Ovary (tissue), 9 donors: ENCODE results near the gene HSD17B11. TPM values are rescaled to one million over a fixed set of nuclear protein-coding genes. Genes with fewer than 3 reads are reported as not detected.

Experiments
- DNase-seq, 5 donors: peaks; one replicate each; pipeline ENCODE4 v3.0.0-alpha.2; 2019 to 2020
- H3K27ac ChIP-seq, 2 donors: fragments of 200-600 bp; one replicate each; pipeline versions ENCODE4 v1.5.1 to v1.8.0; 2019 to 2022
- H3K27me3 ChIP-seq: fragments of 200-600 bp; one replicate; pipeline ENCODE4 v1.8.0; 2022
- H3K36me3 ChIP-seq: fragments of 200-600 bp; sonication (generic); one replicate; pipeline ENCODE4 v1.5.1; 2019
- H3K4me1 ChIP-seq: one replicate; pipeline ENCODE4 v1.8.1; 2013; ENCODE audit warnings: mild to moderate bottlenecking, moderate library complexity; ENCODE audit not compliant: insufficient read depth
- H3K4me3 ChIP-seq: fragments of 200-600 bp; sonication (generic); one replicate; pipeline ENCODE4 v1.5.1; 2017
- H3K9me3 ChIP-seq, 2 donors: fragments of 200-600 bp in 1 of 2; sonication (generic) in 1 of 2; one replicate each; pipeline versions ENCODE4 v1.5.1 to v1.8.1; 2013 to 2019; ENCODE audit warnings: mild to moderate bottlenecking in 1 of 2, moderate library complexity in 1 of 2
- CTCF ChIP-seq, 3 donors: fragments of 450-650 bp in 2 of 3; fragments of 200-600 bp in 1 of 3; IDR thresholded peaks; one replicate each; pipeline versions ENCODE4 v1.5.1 to v1.8.0; 2016 to 2022; ENCODE audit warnings: antibody characterized with exemption in 3 of 3, mild to moderate bottlenecking in 1 of 3
- EP300 ChIP-seq: sonication (generic); formaldehyde crosslinking; IDR thresholded peaks from one replicate; pipeline ENCODE4 v1.6.1; 2017; ENCODE audit warnings: antibody characterized with exemption
- POLR2A ChIP-seq: fragments of 450-650 bp; IDR thresholded peaks from one replicate; pipeline ENCODE4 v1.6.1; 2017; ENCODE audit warnings: antibody characterized with exemption, mild to moderate bottlenecking, moderate library complexity
- WGBS, 3 donors: extraction: QIAGEN DNeasy Blood & Tissue Kit in 1 of 3; methylation state at CpG; one replicate each; pipeline versions ENCODE4 v1.1.5 to v1.1.7; 2013 to 2017; 5-methylcytosine and 5-hydroxymethylcytosine counted together
- intact Hi-C, 4 donors: fragments of 100-400 bp; cut with DNase I; formaldehyde crosslinking; loops; one replicate each; pipeline versions ENCODE4 v1.11.0 to v1.15.1; 2022 to 2023
- polyA plus RNA-seq, 2 donors: library from polyadenylated mRNA; stranded (reverse); fragments of 200-250 nt in 1 of 2; fragments of 350-450 nt in 1 of 2; fragmentation: Illumina TruSeq in 1 of 2; extraction: RNeasy Lipid Tissue Mini Kit (QIAGEN cat#74804) in 1 of 2; gene quantifications; one replicate each; pipeline ENCODE4 v1.2.3, GENCODE V29; 2013 to 2014
- total RNA-seq, 7 donors: library from RNA; depleted of rRNA in 2 of 7; stranded (reverse); fragments of >200 nt in 2 of 7; fragmentation: NEBNext Ultra II Directional in 3 of 7; extraction: Animal tissue kit (Norgen Biotek cat#: 25700) in 3 of 7; gene quantifications; one replicate each; pipeline versions ENCODE4 v1.1.0 to v1.2.4, GENCODE V29; 2016 to 2023
- donor health status: DM: no; HTN: no; CAD: no; lungs with moderate emphysema.
- donor health status: DM: no; HTN: no; CAD: no.
- donor health status: Bipolar disorder and iron deficiency.
- donor health status: DM: yes; HTN: yes; CAD: no.
- donor health status: DM: no; HTN: no; CAD: no.
- donor health status: DM: yes; HTN: yes; CAD: no.

HSD17B11 gene
- total and polyA plus RNA-seq, 9 donors: 33.0 to 106 (median 51.7) TPM

GRCh38 chr4:87330761-87331160 lies 60.2 kb downstream of the HSD17B11 start:
- intact Hi-C loops: no loop called here
- no peak for TF ChIP-seq CTCF (IDR thresholded peaks at IDR 0.05)
- TF ChIP-seq POLR2A: no peak
- no peak for TF ChIP-seq EP300
- 85 to 94% (median 90%) methylated on average over 4 of the region's 4 CpGs for WGBS, 3 donors
- Histone ChIP-seq H3K27ac (no peak overlapping the region), H3K9me3 (peaks cover 0 to 4% of the 10 kb centered on the region in 2 donors), H3K4me1 (no peaks in the 10 kb centered on the region), H3K4me3 (no peak overlapping the region), H3K36me3 (no peaks in the 10 kb centered on the region), H3K27me3 (no peaks in the 10 kb centered on the region)
- no peak for DNase-seq

GRCh38 chr4:87327136-87327535 lies 63.9 kb downstream of the HSD17B11 start:
- WGBS, 3 donors: 78 to 93% (median 83%) methylated on average over 1 of the region's 1 CpG
- Histone ChIP-seq H3K9me3 (no peaks in the 10 kb centered on the region), H3K4me3 (no peak overlapping the region), H3K27ac (no peak overlapping the region), H3K27me3 (no peaks in the 10 kb centered on the region), H3K36me3 (no peaks in the 10 kb centered on the region), H3K4me1 (no peaks in the 10 kb centered on the region)
- intact Hi-C loops: no loop called here
- no peak for DNase-seq
- TF ChIP-seq POLR2A (no peak), EP300 (no peak), CTCF (IDR thresholded peaks at IDR 0.05) (no peak)

GRCh38 chr4:87326460-87326859 lies 64.5 kb downstream of the HSD17B11 start:
- intact Hi-C loops: no loop called here
- Histone ChIP-seq H3K27me3 (no peaks in the 10 kb centered on the region), H3K4me1 (no peaks in the 10 kb centered on the region), H3K27ac (no peak overlapping the region), H3K36me3 (no peaks in the 10 kb centered on the region), H3K9me3 (no peaks in the 10 kb centered on the region), H3K4me3 (no peak overlapping the region)
- no peak for DNase-seq
- WGBS, 3 donors: 31 to 38% (median 33%) methylated on average over 3 of the region's 3 CpGs
- TF ChIP-seq EP300: no peak
- no peak for TF ChIP-seq CTCF (IDR thresholded peaks at IDR 0.05)
- TF ChIP-seq POLR2A: no peak

- WGBS, 3 donors: 44 to 54% (median 49%) methylated on average over 2 of the region's 2 CpGs
These were observed 68.2 kb downstream of the HSD17B11 start, which contains the start of gene HSD17B13 for GRCh38 chr4:87322754-87323153. Gene HSD17B13, minus strand, starts transcription at chr4:87322882. Its CDS starts 41 bp downstream, at chr4:87322841.

More at GRCh38 chr4:87322754-87323153, 68.2 kb downstream of the HSD17B11 start, which contains the start of gene HSD17B13:
- Histone ChIP-seq H3K36me3 (no peaks in the 10 kb centered on the region), H3K4me3 (no peak within 1 kb of the TSS), H3K27ac (no peak within 1 kb of the TSS), H3K4me1 (no peaks in the 10 kb centered on the region), H3K27me3 (no peaks in the 10 kb centered on the region), H3K9me3 (no peaks in the 10 kb centered on the region)
- no peak for DNase-seq
- TF ChIP-seq POLR2A (no peak), CTCF (IDR thresholded peaks at IDR 0.05) (no peak), EP300 (no peak)
- intact Hi-C loops: no loop called here
